ENCODE data around the gene MRPS15. TPM values are rescaled to one million over a fixed set of nuclear protein-coding genes. Genes with fewer than 3 reads are reported as not detected.

The MRPS15 gene
- polyA plus RNA-seq, 1 experiment = 34.4 TPM

DNA sequence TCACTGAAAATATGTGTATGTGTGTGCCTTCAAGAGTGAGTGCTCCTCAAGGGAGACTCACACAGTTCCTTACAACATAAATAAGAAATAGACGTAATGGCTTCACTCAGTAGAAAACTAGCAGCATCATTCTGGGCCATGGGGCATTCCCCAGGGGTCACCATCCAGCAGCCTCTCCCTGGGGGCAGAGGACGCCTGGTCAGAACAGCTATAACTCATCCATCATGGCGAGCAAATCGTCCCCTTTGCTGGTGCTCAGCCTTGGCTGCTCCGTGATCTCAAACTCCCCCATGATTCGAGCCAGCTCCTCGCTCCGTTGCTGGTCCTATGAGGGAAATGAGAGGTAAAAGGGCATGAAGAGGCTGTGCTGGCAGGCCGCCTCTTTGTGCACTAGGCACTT lies 46.3 kb downstream of the MRPS15 start:
- no peak overlapping the region for H3K4me3 ChIP-seq (ENCODE audit: low read depth, low read length)
- no peaks in the 10 kb centered on the region for H3K27me3 ChIP-seq (ENCODE audit: control insufficient read depth, insufficient read depth, low read length)
- ChIA-PET CTCF (interaction anchor here (0.8 to 1.1 kb wide), 3 partner anchors 75 to 268 kb away, joined by 3 to 4 read pairs (median 3); partner anchors contain the start of gene TRAPPC3), POLR2A (no interaction called here)
- TF ChIP-seq, protein P1, sequence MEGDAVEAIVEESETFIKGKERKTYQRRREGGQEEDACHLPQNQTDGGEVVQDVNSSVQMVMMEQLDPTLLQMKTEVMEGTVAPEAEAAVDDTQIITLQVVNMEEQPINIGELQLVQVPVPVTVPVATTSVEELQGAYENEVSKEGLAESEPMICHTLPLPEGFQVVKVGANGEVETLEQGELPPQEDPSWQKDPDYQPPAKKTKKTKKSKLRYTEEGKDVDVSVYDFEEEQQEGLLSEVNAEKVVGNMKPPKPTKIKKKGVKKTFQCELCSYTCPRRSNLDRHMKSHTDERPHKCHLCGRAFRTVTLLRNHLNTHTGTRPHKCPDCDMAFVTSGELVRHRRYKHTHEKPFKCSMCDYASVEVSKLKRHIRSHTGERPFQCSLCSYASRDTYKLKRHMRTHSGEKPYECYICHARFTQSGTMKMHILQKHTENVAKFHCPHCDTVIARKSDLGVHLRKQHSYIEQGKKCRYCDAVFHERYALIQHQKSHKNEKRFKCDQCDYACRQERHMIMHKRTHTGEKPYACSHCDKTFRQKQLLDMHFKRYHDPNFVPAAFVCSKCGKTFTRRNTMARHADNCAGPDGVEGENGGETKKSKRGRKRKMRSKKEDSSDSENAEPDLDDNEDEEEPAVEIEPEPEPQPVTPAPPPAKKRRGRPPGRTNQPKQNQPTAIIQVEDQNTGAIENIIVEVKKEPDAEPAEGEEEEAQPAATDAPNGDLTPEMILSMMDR (IDR thresholded peaks at IDR 0.05; ENCODE audit: insufficient read depth, low read depth, low read length) = no peak
- DNase-seq (ENCODE audit: low read depth) = no peak
- peaks cover 1% of the 10 kb centered on the region; the same call in 1 of the 2 replicates for H3K36me3 ChIP-seq (ENCODE audit: control insufficient read depth, insufficient read depth, low read length)

DNA sequence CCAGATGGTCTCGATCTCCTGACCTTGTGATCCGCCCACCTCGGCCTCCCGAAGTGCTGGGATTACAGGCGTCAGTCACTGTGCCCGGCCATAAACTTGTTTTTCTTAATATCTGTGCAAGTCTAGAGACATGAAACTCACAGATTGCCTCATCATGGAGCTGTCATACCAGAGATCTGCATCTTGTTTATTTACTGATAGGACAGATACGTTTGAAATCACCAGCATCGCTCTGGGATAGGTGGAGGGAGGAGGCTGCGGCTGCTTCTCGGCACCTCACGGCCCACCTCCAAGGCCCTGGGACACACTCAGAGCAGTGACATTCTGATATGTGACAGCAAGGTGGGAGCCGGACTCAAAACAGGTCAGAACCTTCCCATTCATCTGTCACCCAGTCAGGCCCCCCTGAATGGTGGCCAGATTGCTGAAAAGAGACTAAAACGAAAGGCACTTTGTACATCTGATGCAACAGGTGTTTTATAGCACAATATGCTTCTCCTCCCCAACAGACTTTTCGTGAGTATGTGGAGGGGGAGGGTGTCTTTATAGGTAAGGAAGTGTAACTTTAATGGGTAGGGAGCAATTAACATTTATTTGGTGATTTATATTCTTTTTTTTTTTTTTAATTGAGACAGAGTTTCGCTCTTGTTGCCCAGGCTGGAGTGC lies 48.4 kb downstream of the MRPS15 start:
- Histone ChIP-seq H3K4me3 (ENCODE audit: low read depth, low read length) (no peak overlapping the region), H3K36me3 (ENCODE audit: control insufficient read depth, insufficient read depth, low read length) (no peaks in the 10 kb centered on the region), H3K27me3 (ENCODE audit: control insufficient read depth, insufficient read depth, low read length) (no peaks in the 10 kb centered on the region)
- ChIA-PET POLR2A (no interaction called here), CTCF (interaction anchor here (0.5 to 1.1 kb wide), 2 partner anchors 20 to 70 kb away, joined by 3 read pairs; no protein-coding TSS in a partner anchor)
- TF ChIP-seq, protein P1 (IDR thresholded peaks at IDR 0.05; ENCODE audit: insufficient read depth, low read depth, low read length) = no peak
- no peak for DNase-seq (ENCODE audit: low read depth)

DNA sequence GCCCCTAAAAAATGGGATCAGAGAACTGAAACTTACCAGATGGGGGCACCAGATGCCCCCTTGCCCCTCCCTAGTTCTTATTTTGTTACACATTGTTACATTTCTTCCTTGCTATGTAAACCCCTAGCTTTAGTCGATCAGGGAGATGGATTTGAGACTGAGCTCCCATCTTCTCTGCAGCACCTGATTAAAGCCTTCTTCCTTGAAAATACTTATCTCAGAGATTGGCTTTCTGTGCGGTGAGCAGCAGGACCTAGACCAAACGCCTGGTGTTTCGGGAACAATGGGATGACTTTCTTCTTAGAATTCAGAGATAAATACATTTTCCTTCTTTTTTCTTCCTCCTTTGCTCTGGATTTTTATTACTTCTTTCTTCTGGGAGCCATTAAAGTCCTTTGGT lies 49.8 kb downstream of the MRPS15 start:
- TF ChIP-seq, protein P1 (IDR thresholded peaks at IDR 0.05; ENCODE audit: insufficient read depth, low read depth, low read length) = no peak
- no peaks in the 10 kb centered on the region for H3K27me3 ChIP-seq (ENCODE audit: control insufficient read depth, insufficient read depth, low read length)
- ChIA-PET POLR2A (no interaction called here), CTCF (interaction anchor here (0.6 to 3.7 kb wide), 5 partner anchors 46 to 107 kb away, joined by 3 to 18 read pairs (median 4); no protein-coding TSS in a partner anchor)
- H3K4me3 ChIP-seq (ENCODE audit: low read depth, low read length) = no peak overlapping the region
- no peak for DNase-seq (ENCODE audit: low read depth)
- no peaks in the 10 kb centered on the region for H3K36me3 ChIP-seq (ENCODE audit: control insufficient read depth, insufficient read depth, low read length)

DNA sequence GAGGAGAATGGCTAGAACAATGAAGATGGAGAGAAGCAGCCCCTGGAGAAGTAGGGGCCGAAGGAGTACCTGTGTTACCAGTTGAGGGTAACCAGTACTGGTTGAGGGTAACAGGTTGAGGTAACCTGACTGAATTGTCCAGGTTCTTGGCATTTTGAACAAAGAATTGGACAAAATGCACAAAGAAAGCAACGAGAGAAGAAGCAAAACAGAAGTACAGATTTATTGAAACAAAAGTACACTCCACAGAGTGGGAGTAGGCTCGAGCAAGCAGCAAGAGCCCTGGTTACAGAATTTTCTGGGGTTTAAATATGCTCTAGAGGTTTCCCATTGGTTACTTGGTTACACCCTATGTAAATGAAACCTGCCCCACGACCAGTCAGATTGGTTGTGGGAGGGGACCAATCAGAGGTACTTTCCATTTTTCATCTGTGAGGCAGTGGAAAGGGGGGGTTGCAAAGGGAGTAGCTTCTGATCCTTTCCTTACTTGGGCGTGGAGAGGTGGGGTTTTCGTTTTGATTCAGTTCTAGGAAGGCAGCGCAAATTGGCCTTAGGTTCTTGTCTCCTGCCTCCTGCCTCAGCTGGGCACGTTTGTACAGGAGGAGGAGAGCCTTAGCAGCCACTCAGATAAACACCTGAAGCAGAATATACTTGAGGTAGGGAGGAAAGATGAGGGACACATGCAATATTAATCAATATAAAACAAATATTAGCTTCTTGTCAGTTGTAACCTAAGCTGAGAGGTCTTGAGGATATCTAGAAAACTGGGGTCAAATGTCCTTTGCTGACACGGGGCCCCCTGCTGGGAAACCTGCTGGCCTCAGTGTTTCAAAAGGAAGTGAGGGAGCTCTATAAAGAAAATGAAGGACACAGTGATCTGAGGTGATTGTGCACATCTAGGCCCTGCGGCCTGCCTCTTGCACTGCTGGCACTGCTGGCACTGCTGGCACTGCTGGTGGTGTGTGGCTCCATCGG lies 52.2 kb downstream of the MRPS15 start:
- Histone ChIP-seq H3K36me3 (ENCODE audit: control insufficient read depth, insufficient read depth, low read length) (no peaks in the 10 kb centered on the region), H3K4me3 (ENCODE audit: low read depth, low read length) (no peak overlapping the region), H3K27me3 (ENCODE audit: control insufficient read depth, insufficient read depth, low read length) (no peaks in the 10 kb centered on the region)
- CTCF ChIA-PET = interaction anchor here (0.7 to 3.7 kb wide), 6 partner anchors 8 to 69 kb away, joined by 3 to 18 read pairs (median 4); partner anchors contain the start of gene OSCP1
- no peak for DNase-seq (ENCODE audit: low read depth)
- TF ChIP-seq, protein P1 (IDR thresholded peaks at IDR 0.05; ENCODE audit: insufficient read depth, low read depth, low read length) = no peak
- POLR2A ChIA-PET = no interaction called here

DNA sequence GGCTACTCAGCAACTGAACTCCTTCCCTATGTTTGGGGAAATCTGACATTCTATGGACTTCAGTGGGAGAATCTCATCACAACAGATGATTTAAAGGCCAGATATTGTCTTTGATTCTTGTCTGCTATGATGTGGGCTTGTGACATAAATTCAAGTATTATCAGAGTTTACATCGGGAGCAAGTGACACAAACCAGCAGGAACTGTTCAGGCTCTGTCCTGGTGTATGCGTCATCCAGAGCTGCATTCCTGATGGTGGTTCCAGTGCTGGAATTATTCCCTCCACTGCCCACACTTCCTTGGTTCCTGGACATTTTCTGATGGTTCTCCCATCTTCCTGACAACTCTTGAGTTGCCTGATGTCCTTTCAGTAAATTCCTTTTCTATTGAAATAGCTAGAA lies 55.7 kb downstream of the MRPS15 start:
- Histone ChIP-seq H3K36me3 (ENCODE audit: control insufficient read depth, insufficient read depth, low read length) (no peaks in the 10 kb centered on the region), H3K27me3 (ENCODE audit: control insufficient read depth, insufficient read depth, low read length) (no peaks in the 10 kb centered on the region), H3K4me3 (ENCODE audit: low read depth, low read length) (no peak overlapping the region)
- CTCF ChIA-PET = interaction anchor here (1.1 kb wide), 2 partner anchors 9 to 66 kb away, joined by 3 to 5 read pairs; no protein-coding TSS in a partner anchor
- POLR2A ChIA-PET = no interaction called here
- no peak for DNase-seq (ENCODE audit: low read depth)
- TF ChIP-seq, protein P1 (IDR thresholded peaks at IDR 0.05; ENCODE audit: insufficient read depth, low read depth, low read length) = no peak
